Mononuclear cell (primary cell): Measurements from ENCODE around the gene SPAG5. TPM values are rescaled to one million over a fixed set of nuclear protein-coding genes. Genes with fewer than 3 reads are reported as not detected.

ENCODE experiments used
- H3K27me3 ChIP-seq: 2 replicates; pipeline ENCODE4 v1.6.0; 2011; ENCODE audit warnings: low read length, control low read depth; ENCODE audit not compliant: insufficient read depth
- H3K4me1 ChIP-seq: 2 replicates; pipeline ENCODE4 v1.5.1; 2011; ENCODE audit warnings: mild to moderate bottlenecking, low read length, control low read depth; ENCODE audit not compliant: insufficient read depth
- H3K4me3 ChIP-seq: 2 replicates; pipeline ENCODE4 v1.5.1; 2011; ENCODE audit warnings: mild to moderate bottlenecking, low read length, moderate library complexity
- H3K9me3 ChIP-seq: 2 replicates; pipeline ENCODE4 v1.5.1; 2011; ENCODE audit warnings: low read depth, mild to moderate bottlenecking, control low read depth, low read length
- total RNA-seq: library from RNA; depleted of rRNA; stranded (reverse); fragments of >200 nt; gene quantifications from one replicate; pipeline ENCODE4 v1.2.3, GENCODE V29; 2012

SPAG5 gene
- total RNA-seq, 1 donor = 9.6 TPM

GRCh38 chr17:28530250-28530649 is 68.6 kb downstream of the SPAG5 start:
- no peak overlapping the region for H3K4me3 ChIP-seq
- no peaks in the 10 kb centered on the region for H3K27me3 ChIP-seq
- H3K4me1 ChIP-seq = no peaks in the 10 kb centered on the region
- no peaks in the 10 kb centered on the region for H3K9me3 ChIP-seq

DNA sequence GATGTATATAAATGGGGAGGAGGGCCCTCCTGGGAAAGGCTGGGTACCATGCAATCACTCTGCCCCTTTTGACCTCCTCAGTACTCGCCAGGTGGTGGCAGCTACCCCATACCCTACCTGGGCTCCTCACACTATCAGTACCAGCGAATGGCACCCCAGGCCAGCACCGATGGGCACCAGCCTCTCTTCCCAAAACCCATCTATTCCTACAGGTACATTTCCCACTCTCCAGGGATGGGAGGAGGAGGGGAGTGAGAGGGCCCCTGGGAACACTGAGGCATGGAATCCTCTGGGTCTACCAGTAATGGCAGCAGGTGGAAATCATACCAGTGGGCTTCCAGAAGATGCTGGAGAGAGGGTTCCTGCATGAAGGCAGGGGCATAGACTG is 69.8 kb downstream of the SPAG5 start:
- H3K27me3 ChIP-seq = no peaks in the 10 kb centered on the region
- no peaks in the 10 kb centered on the region for H3K4me1 ChIP-seq

GRCh38 chr17:28528327-28529012 is 70.4 kb downstream of the SPAG5 start:
- H3K4me1 ChIP-seq = no peaks in the 10 kb centered on the region
- H3K9me3 ChIP-seq = no peaks in the 10 kb centered on the region

More for the DNA sequence above, 69.8 kb downstream of the SPAG5 start:
- Histone ChIP-seq H3K4me3 (no peak overlapping the region), H3K9me3 (no peaks in the 10 kb centered on the region)

GRCh38 chr17:28527859-28528258 is 71.0 kb downstream of the SPAG5 start:
- Histone ChIP-seq H3K9me3 (no peaks in the 10 kb centered on the region), H3K4me3 (no peak overlapping the region), H3K4me1 (no peaks in the 10 kb centered on the region), H3K27me3 (no peaks in the 10 kb centered on the region)

More at GRCh38 chr17:28528327-28529012, 70.4 kb downstream of the SPAG5 start:
- H3K4me3 ChIP-seq = no peak overlapping the region
- H3K27me3 ChIP-seq = no peaks in the 10 kb centered on the region

Other genes starting within 250 kb of the SPAG5 start
- 26.6 TPM for gene POLDIP2, start 241.5 kb downstream of the SPAG5 start, total RNA-seq
- gene SEBOX, start 233.8 kb downstream of the SPAG5 start, total RNA-seq = not detected
- gene VTN, start 228.7 kb downstream of the SPAG5 start, total RNA-seq = not detected
- 8.8 TPM for gene SARM1, start 227.3 kb downstream of the SPAG5 start, total RNA-seq
- gene SLC46A1, start 192.8 kb downstream of the SPAG5 start, total RNA-seq = 0.42 TPM
- not detected for gene SLC13A2, start 125.4 kb downstream of the SPAG5 start, total RNA-seq
- not detected for gene FOXN1, start 92.7 kb downstream of the SPAG5 start, total RNA-seq
- gene UNC119, start 46.4 kb downstream of the SPAG5 start, total RNA-seq = 52.3 TPM
- 43.2 TPM for gene PIGS, start 27.5 kb downstream of the SPAG5 start, total RNA-seq
- gene ALDOC, start 22.1 kb downstream of the SPAG5 start, total RNA-seq = 17.8 TPM
- gene RSKR, start 15.2 kb upstream of the SPAG5 start, total RNA-seq = 4.9 TPM
- gene BLTP2, start 46.1 kb upstream of the SPAG5 start, total RNA-seq = 85.2 TPM
- gene SDF2, start 62.9 kb upstream of the SPAG5 start, total RNA-seq = 31.3 TPM
- 80.9 TPM for gene SUPT6H, start 63.2 kb upstream of the SPAG5 start, total RNA-seq
- 0.94 TPM for gene PROCA1, start 112.9 kb upstream of the SPAG5 start, total RNA-seq
- 27.0 TPM for gene RAB34, start 118.8 kb upstream of the SPAG5 start, total RNA-seq
- 1,375 TPM for gene RPL23A, start 121.0 kb upstream of the SPAG5 start, total RNA-seq
- not detected for gene TLCD1, start 127.2 kb upstream of the SPAG5 start, total RNA-seq
- 1.4 TPM for gene NEK8, start 129.8 kb upstream of the SPAG5 start, total RNA-seq
- 51.2 TPM for gene TRAF4, start 145.0 kb upstream of the SPAG5 start, total RNA-seq
- 15.1 TPM for gene FAM222B, start 243.8 kb upstream of the SPAG5 start, total RNA-seq